GM18498 (cell line): ENCODE results near the gene TAC1.
"Not testable (repeated sequence)": the region's sequence is repeated elsewhere in the genome, so short reads cannot be mapped to it uniquely, and the experiment has no call there.

Experiments
- ATAC-seq: cut with Tn5 transposase; IDR thresholded peaks from one replicate; pipeline ENCODE4 v1.9.1; 2021; ENCODE audit warnings: mild to moderate bottlenecking, moderate library complexity; ENCODE audit not compliant: unreplicated experiment

Gene TAC1, protein sequence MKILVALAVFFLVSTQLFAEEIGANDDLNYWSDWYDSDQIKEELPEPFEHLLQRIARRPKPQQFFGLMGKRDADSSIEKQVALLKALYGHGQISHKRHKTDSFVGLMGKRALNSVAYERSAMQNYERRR

DNA sequence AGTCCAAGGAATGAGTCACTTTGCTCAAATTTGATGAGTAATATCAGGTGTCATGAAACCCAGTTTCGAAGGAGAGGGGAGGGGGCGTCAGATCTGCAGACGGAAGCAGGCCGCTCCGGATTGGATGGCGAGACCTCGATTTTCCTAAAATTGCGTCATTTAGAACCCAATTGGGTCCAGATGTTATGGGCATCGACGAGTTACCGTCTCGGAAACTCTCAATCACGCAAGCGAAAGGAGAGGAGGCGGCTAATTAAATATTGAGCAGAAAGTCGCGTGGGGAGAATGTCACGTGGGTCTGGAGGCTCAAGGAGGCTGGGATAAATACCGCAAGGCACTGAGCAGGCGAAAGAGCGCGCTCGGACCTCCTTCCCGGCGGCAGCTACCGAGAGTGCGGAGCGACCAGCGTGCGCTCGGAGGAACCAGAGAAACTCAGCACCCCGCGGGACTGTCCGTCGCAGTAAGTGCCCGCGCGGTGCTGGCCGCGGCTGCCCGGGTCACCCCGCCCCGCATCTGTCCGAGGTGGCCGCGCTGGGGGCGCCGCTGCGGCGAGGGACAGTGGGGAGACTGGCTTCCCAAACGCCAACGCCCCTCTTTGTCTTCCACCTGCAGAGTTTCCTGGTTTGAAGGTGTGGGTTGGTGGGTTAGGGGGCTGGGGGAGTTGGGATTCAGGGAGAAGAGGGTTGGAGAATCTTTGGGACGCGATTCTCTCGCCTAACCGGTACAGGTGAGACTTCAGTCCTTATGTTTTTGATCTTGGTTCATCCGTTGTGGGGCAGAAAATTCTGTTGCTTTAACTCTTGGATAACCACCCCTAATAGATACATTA, at the start of gene TAC1:
Gene TAC1 (plus strand): TSS at position 351 of the 829 bp plus-strand sequence. CDS start 527 bp downstream, outside the sequence.
- ATAC-seq = no peak

DNA sequence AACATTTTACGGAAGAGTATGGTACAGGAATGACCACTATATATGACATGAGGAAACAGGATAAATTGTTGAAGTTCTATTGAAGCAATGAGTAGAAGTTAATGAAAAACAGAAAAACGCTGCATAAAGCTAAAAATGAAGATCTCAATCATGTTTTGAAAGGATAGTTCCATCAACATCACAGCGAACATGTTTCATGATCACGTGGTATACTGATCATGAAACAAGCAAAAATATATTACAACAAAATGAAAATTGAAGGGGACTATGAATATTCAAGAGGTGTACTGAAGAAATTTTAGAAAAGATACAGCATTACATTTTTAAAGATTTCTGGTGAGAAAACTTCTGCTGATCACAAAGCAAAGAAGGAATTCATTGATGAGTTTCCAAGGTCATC, 45.9 kb upstream of the TAC1 start:
- ATAC-seq = no peak

DNA sequence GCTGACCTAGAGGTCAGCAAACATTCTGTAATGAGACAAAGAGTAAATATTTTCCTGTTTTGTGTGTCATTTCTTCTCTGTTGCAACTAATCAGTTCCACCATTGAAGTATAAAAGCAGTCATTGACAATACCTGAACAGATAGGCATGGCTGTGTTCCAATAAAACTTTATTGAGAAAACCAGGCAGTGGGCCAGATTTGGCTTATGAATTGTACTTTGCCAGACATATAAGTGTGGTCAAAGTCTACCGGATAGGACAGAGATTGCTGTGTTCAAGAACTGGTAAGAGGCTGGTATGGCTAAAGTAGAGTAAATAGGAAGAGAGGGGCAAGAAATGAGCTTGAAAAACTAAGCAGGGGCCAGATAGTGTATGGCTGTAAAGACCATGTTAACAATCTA, 38.3 kb upstream of the TAC1 start:
- ATAC-seq = no peak

DNA sequence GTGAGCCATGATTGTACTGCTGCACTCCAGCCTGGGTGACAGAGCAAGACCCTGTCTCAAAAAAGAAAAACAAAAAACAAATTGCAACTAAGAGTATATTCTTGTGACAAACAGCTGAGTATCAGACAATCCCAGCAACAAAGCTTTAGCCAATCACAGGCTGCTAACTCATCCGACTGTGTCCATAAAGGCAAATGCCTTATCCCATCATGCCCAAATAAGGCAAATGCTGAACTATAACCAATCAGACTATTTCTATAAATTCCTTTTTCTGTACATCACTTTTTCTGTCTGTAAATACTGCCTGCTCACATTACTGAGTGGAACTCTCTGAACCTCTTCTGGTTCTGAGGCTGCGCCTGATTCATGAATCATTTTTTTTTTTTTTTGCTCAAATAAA, 37.5 kb upstream of the TAC1 start:
- ATAC-seq = no peak

DNA sequence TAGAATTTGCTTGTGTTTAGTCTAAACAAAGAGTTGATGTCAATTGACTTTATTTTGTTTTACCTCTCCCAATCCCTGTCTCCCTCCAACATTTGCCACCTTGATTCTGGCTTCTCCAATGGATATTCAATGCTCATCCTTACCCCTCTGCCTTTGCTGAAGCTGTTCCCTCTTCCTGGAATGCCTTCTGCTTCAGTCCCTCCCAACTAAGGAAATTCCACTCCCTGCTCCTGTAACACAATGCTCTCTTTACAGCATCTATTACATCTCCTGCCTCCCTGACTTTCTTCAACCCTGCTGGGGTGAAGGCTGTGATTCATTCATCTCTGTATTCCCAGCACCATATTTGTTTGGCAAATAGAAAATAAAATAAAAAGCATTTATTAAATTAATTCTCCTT, 34.5 kb upstream of the TAC1 start:
- ATAC-seq = no peak

DNA sequence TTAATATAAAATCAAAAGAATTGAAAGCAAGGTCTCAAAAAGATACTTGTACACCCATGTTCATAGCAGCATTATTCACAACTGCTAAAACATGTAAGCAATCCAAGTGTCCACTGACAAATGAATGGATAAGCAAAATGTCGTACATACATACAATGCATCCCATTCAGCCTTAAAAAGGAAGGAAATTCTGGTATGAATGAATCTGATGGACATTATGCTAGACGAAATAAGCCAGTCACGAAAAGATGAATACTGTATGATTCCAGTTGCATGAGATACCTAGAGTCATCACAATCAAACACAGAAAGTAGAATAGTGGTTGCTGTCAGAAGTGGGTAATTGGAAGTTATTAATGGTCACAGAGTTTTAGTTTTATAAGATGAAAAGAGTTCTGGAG, 9.5 kb upstream of the TAC1 start:
- no peak for ATAC-seq

DNA sequence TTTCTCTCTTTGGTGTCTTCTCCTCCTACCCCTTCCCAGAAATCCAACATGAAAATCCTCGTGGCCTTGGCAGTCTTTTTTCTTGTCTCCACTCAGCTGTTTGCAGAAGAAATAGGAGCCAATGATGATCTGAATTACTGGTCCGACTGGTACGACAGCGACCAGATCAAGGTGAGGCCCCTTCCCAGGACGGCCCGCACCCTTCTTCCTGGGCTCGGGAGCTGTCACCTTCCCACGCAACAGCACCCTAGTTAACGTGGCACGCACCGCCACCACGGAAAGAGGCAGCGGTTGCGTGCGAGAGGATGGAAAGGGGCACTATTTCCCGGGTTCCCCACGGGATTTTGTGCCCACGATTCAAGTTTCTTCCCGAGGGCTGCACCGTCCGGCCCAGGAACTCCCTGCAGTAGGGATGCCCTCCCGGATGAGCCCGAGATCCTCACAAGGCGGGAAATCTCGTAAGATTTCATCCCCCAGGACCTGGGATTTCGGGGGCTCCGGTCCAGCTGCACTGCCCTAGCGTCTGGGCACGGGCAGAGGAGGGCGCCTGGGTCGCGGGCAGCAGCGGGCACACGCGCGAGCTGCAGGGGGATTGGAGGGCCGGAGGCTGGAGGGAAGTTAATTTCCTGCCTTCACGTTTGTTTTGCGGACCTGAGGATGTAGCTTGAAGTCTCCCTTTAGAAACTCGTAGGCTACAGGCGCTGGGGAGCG, 834 bp downstream of the TAC1 start:
- ATAC-seq = no peak

DNA sequence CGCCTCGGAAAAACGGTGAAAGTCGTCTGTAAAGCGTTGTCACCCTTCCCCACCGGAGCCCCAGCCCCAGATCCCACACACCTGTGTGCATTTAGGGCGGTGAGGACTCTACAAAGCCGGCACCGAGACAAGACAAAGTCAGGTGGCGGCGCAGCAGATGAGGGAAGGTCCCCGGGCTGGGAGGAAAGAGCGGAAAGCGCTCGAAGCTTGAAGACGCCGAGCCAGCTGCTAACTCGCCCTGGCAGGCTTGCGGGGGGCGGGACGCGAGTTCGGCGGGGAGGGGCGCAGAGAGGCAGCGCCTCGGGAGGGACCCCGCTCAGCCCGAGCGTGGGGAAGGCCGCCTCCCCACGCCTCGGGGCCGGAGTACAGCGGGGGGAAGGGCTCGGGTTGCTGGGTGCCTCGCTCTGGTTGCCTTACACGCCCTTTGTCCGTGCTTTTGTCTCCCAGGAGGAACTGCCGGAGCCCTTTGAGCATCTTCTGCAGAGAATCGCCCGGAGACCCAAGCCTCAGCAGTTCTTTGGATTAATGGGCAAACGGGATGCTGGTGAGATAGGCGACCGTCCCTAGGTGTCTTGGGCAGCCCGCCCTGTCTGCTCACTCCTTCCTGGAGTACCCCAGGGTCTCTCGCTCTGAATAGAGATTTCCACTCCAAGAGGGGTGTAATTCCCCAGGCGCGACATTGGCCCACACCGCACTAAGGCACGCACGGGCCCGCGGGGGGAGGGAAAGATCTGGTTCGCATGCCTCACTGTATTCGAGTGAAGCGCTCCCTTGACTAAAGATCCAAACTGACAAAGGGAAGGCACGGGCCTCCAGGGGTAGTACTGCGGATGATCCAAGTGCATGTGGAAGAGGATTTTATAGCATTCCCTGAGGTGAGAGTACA, 1.6 kb downstream of the TAC1 start:
- ATAC-seq = no peak

DNA sequence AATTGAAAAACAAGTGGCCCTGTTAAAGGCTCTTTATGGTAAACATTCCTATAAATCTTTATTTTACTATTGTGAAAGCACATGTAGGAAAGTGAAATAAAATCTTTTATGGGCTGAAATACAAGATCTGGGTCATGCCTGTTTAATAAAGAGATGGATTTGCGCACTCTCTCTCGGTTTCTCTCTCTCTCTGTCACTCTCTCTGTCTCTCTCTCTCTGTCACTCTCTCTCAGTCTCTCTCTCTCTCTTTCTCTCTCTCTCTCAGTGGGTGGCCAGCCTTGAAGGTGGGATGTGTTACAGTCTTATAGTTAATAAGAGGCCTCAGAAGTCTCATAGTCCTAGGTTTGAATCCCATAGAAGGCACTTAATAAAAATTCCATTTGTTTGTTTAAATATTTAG, 2.4 kb downstream of the TAC1 start:
- no peak for ATAC-seq

DNA sequence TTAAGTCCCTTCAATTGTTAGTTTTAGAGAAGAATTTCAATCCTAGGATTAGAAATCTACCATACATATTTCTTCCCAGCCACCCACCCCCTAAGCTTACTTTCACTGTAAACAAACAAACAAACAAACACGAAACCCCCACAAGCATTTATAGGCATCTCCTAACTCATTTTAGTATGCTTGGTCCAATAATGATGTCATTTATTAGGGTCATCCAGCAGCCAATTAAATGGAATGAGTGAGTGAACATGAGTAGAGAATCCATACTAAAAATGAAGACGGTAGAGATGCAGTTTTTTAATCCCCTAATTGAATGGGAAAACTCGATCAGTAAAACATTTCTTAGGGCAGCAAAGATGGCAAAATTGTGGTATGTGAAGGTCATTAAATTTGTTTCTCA, 3.2 kb downstream of the TAC1 start:
- ATAC-seq = no peak

DNA sequence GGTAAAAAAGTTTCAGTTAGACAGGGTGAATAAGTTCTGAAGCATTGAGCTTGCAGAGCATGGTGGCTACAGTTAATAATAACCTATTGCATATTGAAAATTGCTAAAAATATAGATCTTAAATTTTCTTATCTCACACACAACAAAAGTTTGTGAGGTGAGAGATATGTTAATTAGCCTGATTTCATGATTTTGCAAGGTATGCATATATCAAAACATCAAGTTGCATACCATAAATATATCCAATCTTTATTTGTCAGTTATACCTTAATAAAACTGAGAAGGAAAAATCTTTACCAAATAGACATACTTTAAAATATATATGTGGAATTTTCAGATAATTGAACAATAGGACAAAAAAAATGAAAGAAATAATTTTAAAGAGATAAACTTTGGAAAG, 16.6 kb downstream of the TAC1 start:
- no peak for ATAC-seq

DNA sequence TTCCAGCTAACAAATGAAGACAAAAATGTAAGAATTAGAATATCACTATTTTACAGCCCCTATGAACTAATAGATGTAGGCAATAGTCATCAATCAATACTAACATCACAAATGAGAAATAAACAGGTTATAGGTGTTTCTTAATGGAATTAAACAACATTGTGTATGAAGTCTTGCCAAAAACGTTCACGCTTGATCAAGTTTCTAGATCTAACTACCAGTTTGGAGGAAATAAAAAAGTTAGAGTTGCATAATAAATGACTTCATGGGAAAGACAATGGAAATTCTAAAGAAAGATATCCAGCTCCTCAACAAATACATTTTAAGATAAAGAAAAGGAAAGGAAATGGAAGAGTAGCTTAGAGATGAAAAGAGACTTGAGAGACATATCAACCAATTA, 19.7 kb downstream of the TAC1 start:
- no peak for ATAC-seq

DNA sequence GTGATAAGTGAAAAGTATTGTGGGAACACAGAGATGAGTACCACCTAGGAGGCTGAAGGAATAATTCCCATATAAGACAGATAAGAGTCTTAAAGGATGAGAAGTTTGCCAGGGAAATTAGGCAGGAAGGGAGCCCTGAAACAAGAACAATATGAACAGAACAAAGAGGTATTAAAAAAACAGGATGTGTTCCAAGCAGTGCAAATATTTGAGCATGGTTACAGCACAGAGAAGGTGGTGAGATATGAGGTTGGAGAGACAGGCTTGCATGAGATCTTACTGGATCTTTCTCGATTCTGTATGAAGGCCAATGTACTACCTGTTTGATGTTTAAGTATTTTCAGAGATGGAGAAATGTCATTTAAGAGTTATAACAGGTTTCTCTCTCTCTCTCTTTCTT, 20.3 kb downstream of the TAC1 start:
- no peak for ATAC-seq

DNA sequence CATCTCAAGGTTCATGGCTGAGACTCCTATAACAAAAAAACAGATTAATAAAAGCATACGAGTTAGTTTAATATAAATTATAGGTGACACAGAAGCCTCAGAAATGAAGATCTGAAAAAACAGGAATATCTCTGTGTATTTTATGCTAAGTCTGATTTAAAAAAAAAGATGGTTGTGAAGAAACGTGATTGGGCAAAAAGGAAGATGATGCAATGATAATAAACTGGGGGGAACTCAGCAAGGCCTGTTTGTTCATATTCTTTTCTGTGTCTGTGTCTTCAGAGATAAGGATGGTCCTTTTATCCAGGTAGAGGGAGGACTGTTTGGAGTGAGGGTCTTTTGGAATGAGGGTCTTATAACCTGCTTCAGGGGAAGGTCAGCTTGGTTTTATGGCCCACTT, 25.9 kb downstream of the TAC1 start:
- ATAC-seq = no peak

DNA sequence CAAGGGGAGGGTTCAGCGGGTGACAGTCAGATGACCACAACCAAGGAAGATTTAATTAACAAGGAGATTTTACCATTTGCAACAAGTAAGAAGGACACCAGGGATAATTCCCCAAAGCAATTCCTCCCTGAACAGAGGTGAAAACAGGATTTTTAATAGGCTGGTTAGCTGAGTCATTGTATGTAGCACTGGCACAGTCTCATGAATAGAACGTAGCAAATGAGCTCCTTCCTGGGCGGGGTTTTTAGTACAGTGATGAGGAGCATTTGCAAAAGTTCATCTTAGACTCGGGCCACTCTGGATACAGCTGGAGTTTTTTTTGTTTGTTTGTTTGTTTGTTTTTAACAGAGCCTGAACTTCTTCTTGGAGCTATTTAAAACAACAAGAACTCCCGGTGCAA, 39.0 kb downstream of the TAC1 start:
- ATAC-seq = no peak

DNA sequence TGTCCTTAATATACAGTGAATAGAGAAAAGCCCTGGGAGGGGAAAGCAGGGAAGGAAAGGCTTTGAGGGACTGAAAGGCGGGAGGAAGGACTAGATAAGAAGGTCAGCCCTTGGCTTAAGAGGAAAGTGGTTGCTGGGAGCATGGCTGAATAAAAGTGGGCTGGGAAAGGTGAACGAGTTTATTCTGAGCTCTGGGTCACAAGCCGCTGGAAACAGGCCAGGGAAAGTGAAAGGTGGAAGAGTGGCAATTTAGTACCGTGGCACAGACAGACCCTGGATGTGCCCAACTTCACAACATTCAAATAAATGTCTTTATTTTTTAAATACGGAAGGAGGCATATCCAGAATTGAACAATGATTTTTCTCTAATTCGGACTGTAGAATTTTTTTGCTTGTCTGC, 39.7 kb downstream of the TAC1 start:
- no peak for ATAC-seq

DNA sequence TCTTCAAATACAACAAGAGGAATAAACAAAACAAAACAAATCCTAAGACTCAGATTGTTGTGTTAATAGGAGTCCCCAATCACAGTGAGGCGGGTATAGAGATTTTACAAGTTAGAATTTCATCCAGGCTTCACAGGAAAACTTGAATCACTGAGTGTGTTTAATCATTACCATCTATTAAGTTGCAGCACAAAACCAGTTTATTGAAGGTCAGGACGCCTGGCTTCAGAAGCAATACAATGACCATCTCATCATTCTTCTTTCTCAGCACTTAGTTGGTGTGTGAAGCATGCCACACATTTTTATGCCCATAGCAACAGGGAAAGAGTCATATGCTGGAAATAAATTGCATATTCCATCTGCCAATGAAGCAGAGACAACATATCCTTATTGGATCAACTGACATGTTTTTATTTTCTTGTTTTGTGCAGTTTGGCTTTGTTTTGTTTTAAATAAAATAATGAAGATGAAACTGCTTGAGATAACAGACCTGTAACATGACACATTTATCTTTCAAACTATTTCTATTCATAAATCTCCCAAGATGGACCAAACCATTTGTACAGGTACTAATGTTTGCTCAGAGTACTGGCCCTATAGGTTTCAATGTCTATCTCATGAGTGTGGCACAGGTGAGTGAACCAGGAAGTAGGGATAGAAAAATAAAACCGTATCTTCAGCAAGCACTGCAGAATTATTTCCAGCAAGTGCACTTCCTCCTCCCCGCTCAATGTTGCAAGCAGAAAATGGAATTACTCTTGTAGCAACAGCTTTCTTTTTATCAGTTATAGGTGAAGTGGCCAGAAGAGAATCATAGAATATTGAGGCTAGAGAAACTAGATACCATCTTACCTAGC, 40.4 kb downstream of the TAC1 start:
- no peak for ATAC-seq

DNA sequence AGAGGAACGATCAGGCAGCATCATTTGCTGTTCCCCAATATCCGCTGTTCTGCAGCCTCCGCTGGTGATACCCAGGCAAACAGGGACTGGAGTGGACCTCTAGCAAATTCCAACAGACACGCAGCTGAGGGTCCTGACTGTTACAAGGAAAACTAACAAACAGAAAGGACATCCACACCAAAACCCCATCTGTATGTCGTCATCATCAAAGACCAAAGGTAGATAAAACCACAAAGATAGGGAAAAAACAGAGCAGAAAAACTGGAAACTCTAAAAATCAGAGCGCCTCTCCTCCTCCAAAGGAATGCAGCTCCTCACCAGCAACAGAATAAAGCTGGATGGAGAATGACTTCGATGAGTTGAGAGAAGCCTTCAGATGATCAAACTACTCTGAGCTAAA, 54.5 kb downstream of the TAC1 start:
- not testable (repeated sequence) for ATAC-seq
